SK-N-MC (cell line): ENCODE data around the gene LIMS2.

Source experiments
- EZH2 ChIP-seq: fragments of 200-600 bp; sonication (generic); IDR thresholded peaks from one replicate; pipeline ENCODE4 v1.6.1; 2017; ENCODE audit warnings: antibody characterized with exemption
- POLR2AphosphoS5 ChIP-seq: IDR thresholded peaks from 2 replicates; pipeline ENCODE4 v1.6.1; 2012; ENCODE audit warnings: mild to moderate bottlenecking, low read depth, low read length, borderline replicate concordance

DNA sequence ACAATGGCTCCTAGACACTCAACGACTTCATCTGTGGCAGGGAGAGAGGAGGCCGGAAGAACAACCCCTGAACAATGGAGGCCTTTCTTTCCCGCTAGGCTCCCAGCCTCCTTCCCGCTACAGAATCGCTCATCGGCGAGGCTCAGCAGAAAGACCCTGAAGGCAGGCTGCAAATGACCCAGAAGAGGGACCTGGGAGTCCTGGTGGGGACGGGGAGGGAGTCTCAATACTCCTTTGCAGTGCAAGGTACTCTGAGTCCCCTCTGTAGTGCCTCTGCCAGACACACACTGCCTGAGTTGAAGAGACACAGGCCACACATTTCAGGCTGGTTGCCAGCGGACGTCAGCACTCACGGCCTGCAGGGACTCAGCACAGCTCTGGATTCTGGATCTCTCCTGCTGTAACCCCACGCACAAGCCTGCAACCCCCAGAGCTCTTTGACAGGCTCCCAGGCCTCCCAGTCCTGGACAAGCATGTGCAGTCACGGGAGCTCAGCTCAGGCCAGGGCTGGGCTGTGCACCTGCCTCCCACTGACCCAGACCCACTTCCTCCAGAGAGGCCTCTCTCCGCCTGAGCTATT lies 23.3 kb downstream of the LIMS2 start:
- TF ChIP-seq POLR2AphosphoS5: no peak
- no peak for TF ChIP-seq EZH2
